Ovary (tissue), 9 donors: ENCODE measurements around the gene IGF1R. TPM values are rescaled to one million over a fixed set of nuclear protein-coding genes. Genes with fewer than 3 reads are reported as not detected.

ENCODE experiments used
- DNase-seq, 5 donors: peaks; one replicate each; pipeline ENCODE4 v3.0.0-alpha.2; 2019 to 2020
- H3K27ac ChIP-seq, 2 donors: fragments of 200-600 bp; one replicate each; pipeline versions ENCODE4 v1.5.1 to v1.8.0; 2019 to 2022
- H3K27me3 ChIP-seq: fragments of 200-600 bp; one replicate; pipeline ENCODE4 v1.8.0; 2022
- H3K36me3 ChIP-seq: fragments of 200-600 bp; sonication (generic); one replicate; pipeline ENCODE4 v1.5.1; 2019
- H3K4me1 ChIP-seq: one replicate; pipeline ENCODE4 v1.8.1; 2013; ENCODE audit warnings: mild to moderate bottlenecking, moderate library complexity; ENCODE audit not compliant: insufficient read depth
- H3K4me3 ChIP-seq: fragments of 200-600 bp; sonication (generic); one replicate; pipeline ENCODE4 v1.5.1; 2017
- H3K9me3 ChIP-seq, 2 donors: fragments of 200-600 bp in 1 of 2; sonication (generic) in 1 of 2; one replicate each; pipeline versions ENCODE4 v1.5.1 to v1.8.1; 2013 to 2019; ENCODE audit warnings: mild to moderate bottlenecking in 1 of 2, moderate library complexity in 1 of 2
- EP300 ChIP-seq: sonication (generic); formaldehyde crosslinking; IDR thresholded peaks from one replicate; pipeline ENCODE4 v1.6.1; 2017; ENCODE audit warnings: antibody characterized with exemption
- POLR2A ChIP-seq: fragments of 450-650 bp; IDR thresholded peaks from one replicate; pipeline ENCODE4 v1.6.1; 2017; ENCODE audit warnings: antibody characterized with exemption, mild to moderate bottlenecking, moderate library complexity
- WGBS, 3 donors: extraction: QIAGEN DNeasy Blood & Tissue Kit in 1 of 3; methylation state at CpG; one replicate each; pipeline versions ENCODE4 v1.1.5 to v1.1.7; 2013 to 2017; 5-methylcytosine and 5-hydroxymethylcytosine counted together
- intact Hi-C, 4 donors: fragments of 100-400 bp; cut with DNase I; formaldehyde crosslinking; loops; one replicate each; pipeline versions ENCODE4 v1.11.0 to v1.15.1; 2022 to 2023
- polyA plus RNA-seq, 2 donors: library from polyadenylated mRNA; stranded (reverse); fragments of 200-250 nt in 1 of 2; fragments of 350-450 nt in 1 of 2; fragmentation: Illumina TruSeq in 1 of 2; extraction: RNeasy Lipid Tissue Mini Kit (QIAGEN cat#74804) in 1 of 2; gene quantifications; one replicate each; pipeline ENCODE4 v1.2.3, GENCODE V29; 2013 to 2014
- total RNA-seq, 7 donors: library from RNA; depleted of rRNA in 2 of 7; stranded (reverse); fragments of >200 nt in 2 of 7; fragmentation: NEBNext Ultra II Directional in 3 of 7; extraction: Animal tissue kit (Norgen Biotek cat#: 25700) in 3 of 7; gene quantifications; one replicate each; pipeline versions ENCODE4 v1.1.0 to v1.2.4, GENCODE V29; 2016 to 2023
- TF ChIP-seq, protein P1 (sequence below), 3 donors: fragments of 450-650 bp in 2 of 3; fragments of 200-600 bp in 1 of 3; IDR thresholded peaks; one replicate each; pipeline versions ENCODE4 v1.5.1 to v1.8.0; 2016 to 2022; ENCODE audit warnings: antibody characterized with exemption in 3 of 3, mild to moderate bottlenecking in 1 of 3
- donor health status: DM: no; HTN: no; CAD: no; lungs with moderate emphysema.
- donor health status: DM: no; HTN: no; CAD: no.
- donor health status: Bipolar disorder and iron deficiency.
- donor health status: DM: yes; HTN: yes; CAD: no.
- donor health status: DM: no; HTN: no; CAD: no.
- donor health status: DM: yes; HTN: yes; CAD: no.

The IGF1R gene
- total and polyA plus RNA-seq, 9 donors: 15.4 to 88.7 (median 68.9) TPM

DNA sequence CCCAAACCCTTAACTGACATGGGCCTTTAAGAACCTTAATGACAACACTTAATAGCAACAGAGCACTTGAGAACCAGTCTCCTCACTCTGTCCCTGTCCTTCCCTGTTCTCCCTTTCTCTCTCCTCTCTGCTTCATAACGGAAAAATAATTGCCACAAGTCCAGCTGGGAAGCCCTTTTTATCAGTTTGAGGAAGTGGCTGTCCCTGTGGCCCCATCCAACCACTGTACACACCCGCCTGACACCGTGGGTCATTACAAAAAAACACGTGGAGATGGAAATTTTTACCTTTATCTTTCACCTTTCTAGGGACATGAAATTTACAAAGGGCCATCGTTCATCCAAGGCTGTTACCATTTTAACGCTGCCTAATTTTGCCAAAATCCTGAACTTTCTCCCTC lies 309.3 kb downstream of the IGF1R start:
- Histone ChIP-seq H3K27ac (no peak overlapping the region), H3K27me3 (no peaks in the 10 kb centered on the region), H3K36me3 (no peaks in the 10 kb centered on the region), H3K9me3 (no peaks in the 10 kb centered on the region), H3K4me3 (no peak overlapping the region), H3K4me1 (peaks cover 30% of the 10 kb centered on the region)
- intact Hi-C loops: no loop called here
- 76 to 87% (median 83%) methylated on average over 6 of the region's 6 CpGs for WGBS, 3 donors
- no peak for DNase-seq
- TF ChIP-seq EP300 (no peak), POLR2A (no peak)
- TF ChIP-seq, protein P1, sequence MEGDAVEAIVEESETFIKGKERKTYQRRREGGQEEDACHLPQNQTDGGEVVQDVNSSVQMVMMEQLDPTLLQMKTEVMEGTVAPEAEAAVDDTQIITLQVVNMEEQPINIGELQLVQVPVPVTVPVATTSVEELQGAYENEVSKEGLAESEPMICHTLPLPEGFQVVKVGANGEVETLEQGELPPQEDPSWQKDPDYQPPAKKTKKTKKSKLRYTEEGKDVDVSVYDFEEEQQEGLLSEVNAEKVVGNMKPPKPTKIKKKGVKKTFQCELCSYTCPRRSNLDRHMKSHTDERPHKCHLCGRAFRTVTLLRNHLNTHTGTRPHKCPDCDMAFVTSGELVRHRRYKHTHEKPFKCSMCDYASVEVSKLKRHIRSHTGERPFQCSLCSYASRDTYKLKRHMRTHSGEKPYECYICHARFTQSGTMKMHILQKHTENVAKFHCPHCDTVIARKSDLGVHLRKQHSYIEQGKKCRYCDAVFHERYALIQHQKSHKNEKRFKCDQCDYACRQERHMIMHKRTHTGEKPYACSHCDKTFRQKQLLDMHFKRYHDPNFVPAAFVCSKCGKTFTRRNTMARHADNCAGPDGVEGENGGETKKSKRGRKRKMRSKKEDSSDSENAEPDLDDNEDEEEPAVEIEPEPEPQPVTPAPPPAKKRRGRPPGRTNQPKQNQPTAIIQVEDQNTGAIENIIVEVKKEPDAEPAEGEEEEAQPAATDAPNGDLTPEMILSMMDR (IDR thresholded peaks at IDR 0.05): no peak

DNA sequence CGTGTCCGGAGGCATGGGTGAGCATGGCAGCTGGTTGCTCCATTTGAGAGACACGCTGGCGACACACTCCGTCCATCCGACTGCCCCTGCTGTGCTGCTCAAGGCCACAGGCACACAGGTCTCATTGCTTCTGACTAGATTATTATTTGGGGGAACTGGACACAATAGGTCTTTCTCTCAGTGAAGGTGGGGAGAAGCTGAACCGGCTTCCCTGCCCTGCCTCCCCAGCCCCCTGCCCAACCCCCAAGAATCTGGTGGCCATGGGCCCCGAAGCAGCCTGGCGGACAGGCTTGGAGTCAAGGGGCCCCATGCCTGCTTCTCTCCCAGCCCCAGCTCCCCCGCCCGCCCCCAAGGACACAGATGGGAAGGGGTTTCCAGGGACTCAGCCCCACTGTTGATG lies 309.7 kb downstream of the IGF1R start:
- TF ChIP-seq EP300: no peak
- TF ChIP-seq, protein P1 (IDR thresholded peaks at IDR 0.05): no peak
- no peak for TF ChIP-seq POLR2A
- Histone ChIP-seq H3K27me3 (no peaks in the 10 kb centered on the region), H3K9me3 (no peaks in the 10 kb centered on the region), H3K36me3 (no peaks in the 10 kb centered on the region), H3K4me1 (peaks cover 28% of the 10 kb centered on the region), H3K4me3 (no peak overlapping the region), H3K27ac (no peak overlapping the region)
- 92 to 93% (median 92%) methylated on average over 11 of the region's 11 CpGs for WGBS, 3 donors
- DNase-seq: no peak
- intact Hi-C loops: no loop called here

DNA sequence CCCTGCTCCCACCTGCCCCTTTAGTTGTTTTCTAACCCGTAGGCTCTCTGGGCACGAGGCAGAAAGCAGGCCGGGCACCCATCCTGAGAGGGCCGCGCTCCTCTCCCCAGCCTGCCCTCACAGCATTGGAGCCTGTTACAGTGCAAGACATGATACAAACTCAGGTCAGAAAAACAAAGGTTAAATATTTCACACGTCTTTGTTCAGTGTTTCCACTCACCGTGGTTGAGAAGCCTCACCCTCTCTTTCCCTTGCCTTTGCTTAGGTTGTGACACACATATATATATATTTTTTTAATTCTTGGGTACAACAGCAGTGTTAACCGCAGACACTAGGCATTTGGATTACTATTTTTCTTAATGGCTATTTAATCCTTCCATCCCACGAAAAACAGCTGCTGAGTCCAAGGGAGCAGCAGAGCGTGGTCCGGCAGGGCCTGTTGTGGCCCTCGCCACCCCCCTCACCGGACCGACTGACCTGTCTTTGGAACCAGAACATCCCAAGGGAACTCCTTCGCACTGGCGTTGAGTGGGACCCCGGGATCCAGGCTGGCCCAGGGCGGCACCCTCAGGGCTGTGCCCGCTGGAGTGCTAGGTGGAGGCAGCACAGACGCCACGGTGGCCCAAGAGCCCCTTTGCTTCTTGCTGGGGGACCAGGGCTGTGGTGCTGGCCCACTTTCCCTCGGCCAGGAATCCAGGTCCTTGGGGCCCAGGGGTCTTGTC lies 310.7 kb downstream of the IGF1R start:
- peak in 1 of 5 donors; percentile 32 for DNase-seq
- TF ChIP-seq, protein P1 (IDR thresholded peaks at IDR 0.05): no peak
- TF ChIP-seq POLR2A (no peak), EP300 (no peak)
- no peak overlapping the region for H3K27ac ChIP-seq
- H3K36me3 ChIP-seq: no peaks in the 10 kb centered on the region
- 89 to 93% (median 89%) methylated on average over 22 of the region's 22 CpGs for WGBS, 3 donors
- peaks cover 20% of the 10 kb centered on the region for H3K4me1 ChIP-seq
- intact Hi-C loops: no loop called here
- H3K9me3 ChIP-seq: no peaks in the 10 kb centered on the region
- H3K27me3 ChIP-seq: no peaks in the 10 kb centered on the region
- no peak overlapping the region for H3K4me3 ChIP-seq

- intact Hi-C loops: no loop called here
- TF ChIP-seq EP300 (no peak), POLR2A (no peak)
- TF ChIP-seq, protein P1 (IDR thresholded peaks at IDR 0.05): no peak
- no peak for DNase-seq
- Histone ChIP-seq H3K4me3 (no peak overlapping the region), H3K9me3 (no peaks in the 10 kb centered on the region), H3K4me1 (peaks cover 17% of the 10 kb centered on the region), H3K27me3 (no peaks in the 10 kb centered on the region), H3K27ac (no peak overlapping the region), H3K36me3 (no peaks in the 10 kb centered on the region)
- WGBS, 3 donors: 88 to 93% (median 89%) methylated on average over 3 of the region's 3 CpGs
Observed at GRCh38 chr15:98959640-98960007, 311.3 kb downstream of the IGF1R start.
